ENCODE data around the gene GRM7.

GRCh38 chr3:7407107-7407506 is 546.2 kb downstream of the GRM7 start:
- TF ChIP-seq CTCF (IDR thresholded peaks at IDR 0.05) (peak; percentile 19), EZH2 (IDR thresholded peaks at IDR 0.05) (no peak)

Data from neural progenitor cell (in vitro differentiated cells).